ENCODE data around the gene SPATA16. TPM values are rescaled to one million over a fixed set of nuclear protein-coding genes. Genes with fewer than 3 reads are reported as not detected.
"Not testable (repeated sequence)": the region's sequence is repeated elsewhere in the genome, so short reads cannot be mapped to it uniquely, and the experiment has no call there.

SPATA16 gene
- polyA plus RNA-seq, 1 experiment, result not detected

GRCh38 chr3:172882563-172882962 lies 258.5 kb downstream of the SPATA16 start:
- H3K27ac ChIP-seq (ENCODE audit: low read depth, low read length), result no peak overlapping the region
- CTCF ChIA-PET, result no interaction called here
- POLR2A ChIA-PET, result no interaction called here
- TF ChIP-seq, protein P1, sequence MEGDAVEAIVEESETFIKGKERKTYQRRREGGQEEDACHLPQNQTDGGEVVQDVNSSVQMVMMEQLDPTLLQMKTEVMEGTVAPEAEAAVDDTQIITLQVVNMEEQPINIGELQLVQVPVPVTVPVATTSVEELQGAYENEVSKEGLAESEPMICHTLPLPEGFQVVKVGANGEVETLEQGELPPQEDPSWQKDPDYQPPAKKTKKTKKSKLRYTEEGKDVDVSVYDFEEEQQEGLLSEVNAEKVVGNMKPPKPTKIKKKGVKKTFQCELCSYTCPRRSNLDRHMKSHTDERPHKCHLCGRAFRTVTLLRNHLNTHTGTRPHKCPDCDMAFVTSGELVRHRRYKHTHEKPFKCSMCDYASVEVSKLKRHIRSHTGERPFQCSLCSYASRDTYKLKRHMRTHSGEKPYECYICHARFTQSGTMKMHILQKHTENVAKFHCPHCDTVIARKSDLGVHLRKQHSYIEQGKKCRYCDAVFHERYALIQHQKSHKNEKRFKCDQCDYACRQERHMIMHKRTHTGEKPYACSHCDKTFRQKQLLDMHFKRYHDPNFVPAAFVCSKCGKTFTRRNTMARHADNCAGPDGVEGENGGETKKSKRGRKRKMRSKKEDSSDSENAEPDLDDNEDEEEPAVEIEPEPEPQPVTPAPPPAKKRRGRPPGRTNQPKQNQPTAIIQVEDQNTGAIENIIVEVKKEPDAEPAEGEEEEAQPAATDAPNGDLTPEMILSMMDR (IDR thresholded peaks at IDR 0.05; ENCODE audit: low read depth, low read length), result no peak
- no peaks in the 10 kb centered on the region for H3K27me3 ChIP-seq (ENCODE audit: control insufficient read depth, insufficient read depth, low read length)
- DNase-seq (ENCODE audit: low read depth, low spot score), result no peak
- no peaks in the 10 kb centered on the region for H3K9me3 ChIP-seq (ENCODE audit: control insufficient read depth, insufficient read depth, low read length)
- no peak overlapping the region for H3K4me3 ChIP-seq (ENCODE audit: low read depth, low read length)

DNA sequence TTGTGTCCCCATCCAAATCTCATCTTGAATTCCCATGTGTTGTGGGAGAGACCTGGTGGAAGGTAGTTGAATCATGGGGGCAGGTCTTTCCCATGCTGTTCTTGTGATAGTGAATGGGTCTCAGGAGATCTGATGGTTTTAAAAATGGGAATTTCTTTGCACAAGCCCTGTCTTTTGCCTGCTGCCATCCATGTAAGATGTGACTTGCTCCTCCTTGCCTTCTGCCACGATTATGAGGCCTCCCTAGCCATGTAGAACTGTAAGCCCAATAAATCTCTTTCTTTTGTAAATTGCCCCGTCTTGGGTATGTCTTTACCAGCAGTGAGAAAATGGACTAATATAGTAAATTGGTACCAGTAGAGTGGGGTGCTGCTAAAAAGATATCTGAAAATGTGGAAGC lies 261.7 kb downstream of the SPATA16 start:
- POLR2A ChIA-PET; H3K27ac ChIP-seq (ENCODE audit: low read depth, low read length); DNase-seq (ENCODE audit: low read depth, low spot score); H3K9me3 ChIP-seq (ENCODE audit: control insufficient read depth, insufficient read depth, low read length); CTCF ChIA-PET; H3K27me3 ChIP-seq (ENCODE audit: control insufficient read depth, insufficient read depth, low read length); H3K4me3 ChIP-seq (ENCODE audit: low read depth, low read length): not testable (repeated sequence)

DNA sequence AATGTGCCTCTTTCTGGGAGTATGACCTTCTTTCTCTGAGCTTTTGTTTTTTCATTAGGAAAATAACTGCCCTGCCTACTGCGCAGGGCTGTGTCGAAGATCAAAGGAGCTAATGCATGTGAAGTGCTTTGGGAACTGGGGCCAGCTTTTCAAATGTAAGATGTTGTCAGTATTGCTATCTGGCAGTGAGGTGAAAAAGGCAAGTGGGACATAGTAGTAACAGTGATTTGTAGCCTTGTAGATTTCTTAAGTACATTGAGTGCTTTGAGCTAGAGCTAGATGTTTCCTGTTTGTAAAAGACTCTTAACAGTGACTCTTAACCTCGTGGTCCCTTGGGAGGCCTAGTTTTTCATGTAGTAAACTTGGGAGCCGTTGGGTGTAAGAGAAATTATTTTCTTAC lies 264.0 kb downstream of the SPATA16 start:
- H3K27ac ChIP-seq (ENCODE audit: low read depth, low read length), result no peak overlapping the region
- peaks cover 4% of the 10 kb centered on the region for H3K27me3 ChIP-seq (ENCODE audit: control insufficient read depth, insufficient read depth, low read length)
- H3K4me3 ChIP-seq (ENCODE audit: low read depth, low read length), result no peak overlapping the region
- ChIA-PET CTCF (interaction anchor here (0.9 kb wide), 1 partner anchor 41 kb away, joined by 3 read pairs; no protein-coding TSS in a partner anchor), POLR2A (no interaction called here)
- no peak for DNase-seq (ENCODE audit: low read depth, low spot score)
- no peaks in the 10 kb centered on the region for H3K9me3 ChIP-seq (ENCODE audit: control insufficient read depth, insufficient read depth, low read length)
- TF ChIP-seq, protein P1 (IDR thresholded peaks at IDR 0.05; ENCODE audit: low read depth, low read length), result no peak

GRCh38 chr3:172876297-172876696 lies 264.7 kb downstream of the SPATA16 start:
- no peak overlapping the region for H3K4me3 ChIP-seq (ENCODE audit: low read depth, low read length)
- CTCF ChIA-PET, result no interaction called here

GRCh38 chr3:172875039-172875438 lies 266.0 kb downstream of the SPATA16 start:
- CTCF ChIA-PET, result no interaction called here
- POLR2A ChIA-PET, result no interaction called here
- H3K27me3 ChIP-seq (ENCODE audit: control insufficient read depth, insufficient read depth, low read length), result peaks cover 4% of the 10 kb centered on the region
- DNase-seq (ENCODE audit: low read depth, low spot score), result no peak
- no peak overlapping the region for H3K4me3 ChIP-seq (ENCODE audit: low read depth, low read length)
- no peak overlapping the region for H3K27ac ChIP-seq (ENCODE audit: low read depth, low read length)
- TF ChIP-seq, protein P1 (IDR thresholded peaks at IDR 0.05; ENCODE audit: low read depth, low read length), result no peak
- H3K9me3 ChIP-seq (ENCODE audit: control insufficient read depth, insufficient read depth, low read length), result no peaks in the 10 kb centered on the region

More at GRCh38 chr3:172876297-172876696, 264.7 kb downstream of the SPATA16 start:
- POLR2A ChIA-PET, result no interaction called here
- TF ChIP-seq, protein P1 (IDR thresholded peaks at IDR 0.05; ENCODE audit: low read depth, low read length), result no peak
- H3K27me3 ChIP-seq (ENCODE audit: control insufficient read depth, insufficient read depth, low read length), result peaks cover 4% of the 10 kb centered on the region
- DNase-seq (ENCODE audit: low read depth, low spot score), result no peak
- H3K27ac ChIP-seq (ENCODE audit: low read depth, low read length), result no peak overlapping the region
- no peaks in the 10 kb centered on the region for H3K9me3 ChIP-seq (ENCODE audit: control insufficient read depth, insufficient read depth, low read length)
